Choroid plexus epithelial cell (primary cell): ENCODE data around the gene STEAP4.

Experiments used
- DNase-seq: peaks from one replicate; pipeline ENCODE4 v3.0.0-alpha.2; 2010; ENCODE audit warnings: low read depth
- H3K4me3 ChIP-seq: 2 replicates; pipeline ENCODE4 v1.5.1; 2011; ENCODE audit warnings: low read depth, mild to moderate bottlenecking, control low read depth, low read length, moderate library complexity
- TF ChIP-seq, protein P1 (sequence below): conservative IDR thresholded peaks from 2 replicates; pipeline ENCODE4 v1.5.1; 2011; ENCODE audit warnings: low read depth, mild to moderate bottlenecking, control low read depth, inconsistent platforms, low read length, moderate library complexity

Gene STEAP4

DNA sequence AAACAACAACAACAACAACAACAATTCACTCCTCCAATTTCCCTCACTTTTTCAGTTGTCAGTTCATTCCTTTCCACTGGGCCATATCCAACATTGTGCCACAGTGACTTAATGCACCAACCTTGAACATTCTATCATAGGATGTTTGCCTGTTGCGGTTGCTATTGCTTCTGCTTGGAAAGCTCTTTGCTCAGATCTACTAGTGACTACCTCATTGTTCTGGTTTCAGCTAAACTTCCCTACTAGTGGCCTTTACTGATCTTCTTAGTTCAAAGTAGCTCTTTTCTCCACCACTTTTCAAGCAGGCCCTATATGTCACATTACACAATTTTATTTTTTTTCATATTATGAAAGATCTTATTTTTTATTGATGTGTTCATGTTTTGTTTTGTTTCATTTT lies 9.8 kb upstream of the STEAP4 start:
- no peak for DNase-seq
- TF ChIP-seq, protein P1, sequence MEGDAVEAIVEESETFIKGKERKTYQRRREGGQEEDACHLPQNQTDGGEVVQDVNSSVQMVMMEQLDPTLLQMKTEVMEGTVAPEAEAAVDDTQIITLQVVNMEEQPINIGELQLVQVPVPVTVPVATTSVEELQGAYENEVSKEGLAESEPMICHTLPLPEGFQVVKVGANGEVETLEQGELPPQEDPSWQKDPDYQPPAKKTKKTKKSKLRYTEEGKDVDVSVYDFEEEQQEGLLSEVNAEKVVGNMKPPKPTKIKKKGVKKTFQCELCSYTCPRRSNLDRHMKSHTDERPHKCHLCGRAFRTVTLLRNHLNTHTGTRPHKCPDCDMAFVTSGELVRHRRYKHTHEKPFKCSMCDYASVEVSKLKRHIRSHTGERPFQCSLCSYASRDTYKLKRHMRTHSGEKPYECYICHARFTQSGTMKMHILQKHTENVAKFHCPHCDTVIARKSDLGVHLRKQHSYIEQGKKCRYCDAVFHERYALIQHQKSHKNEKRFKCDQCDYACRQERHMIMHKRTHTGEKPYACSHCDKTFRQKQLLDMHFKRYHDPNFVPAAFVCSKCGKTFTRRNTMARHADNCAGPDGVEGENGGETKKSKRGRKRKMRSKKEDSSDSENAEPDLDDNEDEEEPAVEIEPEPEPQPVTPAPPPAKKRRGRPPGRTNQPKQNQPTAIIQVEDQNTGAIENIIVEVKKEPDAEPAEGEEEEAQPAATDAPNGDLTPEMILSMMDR = no peak

DNA sequence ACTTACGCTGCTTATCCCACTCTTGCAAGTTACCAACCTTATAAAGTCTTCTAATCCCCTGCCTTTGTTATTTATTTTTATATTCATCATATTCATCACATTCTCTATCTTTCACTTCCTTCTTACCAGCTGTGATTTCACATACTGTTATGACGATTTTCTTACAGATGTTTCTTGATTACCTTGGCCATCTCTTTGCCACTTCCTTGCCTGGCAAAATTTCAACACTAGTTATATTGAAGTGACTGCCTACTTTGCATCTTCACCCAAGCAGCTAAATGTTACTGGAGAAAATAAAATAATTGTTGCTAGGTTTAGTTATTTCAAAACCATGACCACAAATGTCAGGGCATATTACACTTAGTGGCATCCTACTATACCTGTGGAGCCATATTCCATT lies 8.8 kb upstream of the STEAP4 start:
- H3K4me3 ChIP-seq = no peak overlapping the region
- TF ChIP-seq, protein P1 = no peak
- DNase-seq = no peak

More for the DNA sequence above, 9.8 kb upstream of the STEAP4 start:
- H3K4me3 ChIP-seq = no peak overlapping the region

DNA sequence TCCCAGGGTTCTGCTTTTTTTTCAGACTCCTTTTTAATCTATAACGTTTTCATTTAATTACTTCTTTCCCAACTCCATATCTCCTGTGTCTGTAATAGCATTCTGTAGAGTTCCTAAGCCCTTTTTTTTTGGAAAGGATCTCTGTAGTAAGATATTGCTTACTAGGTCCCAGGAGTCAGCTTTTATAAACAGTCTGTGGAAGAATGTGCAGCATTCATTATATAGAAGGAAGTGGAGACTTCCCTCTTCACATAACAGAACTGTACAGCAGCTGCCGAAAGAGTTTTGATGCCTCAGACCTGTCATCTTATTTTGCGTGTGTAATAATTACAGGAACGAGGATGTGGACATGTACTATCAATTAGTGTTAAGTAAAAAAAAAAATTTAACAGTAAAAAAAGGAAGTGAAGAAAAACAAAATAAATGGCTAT lies 7.4 kb upstream of the STEAP4 start:
- DNase-seq = peak; percentile 13
- H3K4me3 ChIP-seq = no peak overlapping the region
- TF ChIP-seq, protein P1 = no peak

DNA sequence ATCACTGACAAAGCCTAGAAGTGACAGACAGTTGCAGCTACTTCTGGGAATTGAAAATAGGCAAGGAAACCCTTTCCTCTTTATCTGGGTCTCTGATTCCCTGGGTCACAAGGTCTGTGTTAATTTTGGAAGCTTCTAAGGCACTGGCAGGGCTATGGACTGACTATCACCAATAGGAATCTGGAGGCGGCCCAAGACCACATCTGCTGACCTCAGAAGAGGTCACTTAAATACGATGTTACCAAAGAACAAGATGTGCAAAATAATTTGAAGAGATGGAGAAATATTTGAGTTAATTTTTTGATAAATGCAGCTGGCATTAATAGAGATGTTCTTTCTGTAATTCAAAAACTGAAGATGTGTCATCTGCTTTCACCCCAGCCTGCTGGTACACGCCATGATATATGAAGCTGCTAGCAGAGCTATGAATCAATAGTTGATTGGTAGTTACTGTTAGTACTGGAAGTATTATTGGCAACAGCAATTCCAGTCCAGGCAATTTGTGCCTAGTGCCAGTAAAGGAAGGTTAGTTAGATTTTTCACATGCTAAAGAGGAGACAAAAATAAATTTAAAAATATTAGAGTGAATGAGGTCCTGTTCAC lies 5.5 kb upstream of the STEAP4 start:
- DNase-seq = peak; percentile 66
- TF ChIP-seq, protein P1 = no peak
- no peak overlapping the region for H3K4me3 ChIP-seq

DNA sequence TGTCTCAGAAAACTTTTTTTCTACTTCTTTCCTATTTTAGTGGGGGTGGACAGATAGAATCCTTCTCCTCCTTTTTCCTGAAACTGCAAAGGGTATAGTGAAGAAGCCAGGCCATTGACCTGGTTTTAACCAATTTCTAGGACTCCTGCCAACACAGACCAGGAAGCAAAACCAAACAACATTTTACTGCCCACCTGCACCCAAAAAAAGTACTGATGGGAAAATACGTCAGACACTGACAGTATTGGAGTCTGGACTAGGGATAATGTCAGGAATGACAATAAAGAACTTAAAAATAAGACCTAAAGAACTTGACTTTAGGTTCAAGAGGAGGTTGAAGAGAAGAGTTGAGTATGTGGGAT lies 5.0 kb upstream of the STEAP4 start:
- H3K4me3 ChIP-seq = no peak overlapping the region
- DNase-seq = peak; percentile 23
- TF ChIP-seq, protein P1 = no peak

DNA sequence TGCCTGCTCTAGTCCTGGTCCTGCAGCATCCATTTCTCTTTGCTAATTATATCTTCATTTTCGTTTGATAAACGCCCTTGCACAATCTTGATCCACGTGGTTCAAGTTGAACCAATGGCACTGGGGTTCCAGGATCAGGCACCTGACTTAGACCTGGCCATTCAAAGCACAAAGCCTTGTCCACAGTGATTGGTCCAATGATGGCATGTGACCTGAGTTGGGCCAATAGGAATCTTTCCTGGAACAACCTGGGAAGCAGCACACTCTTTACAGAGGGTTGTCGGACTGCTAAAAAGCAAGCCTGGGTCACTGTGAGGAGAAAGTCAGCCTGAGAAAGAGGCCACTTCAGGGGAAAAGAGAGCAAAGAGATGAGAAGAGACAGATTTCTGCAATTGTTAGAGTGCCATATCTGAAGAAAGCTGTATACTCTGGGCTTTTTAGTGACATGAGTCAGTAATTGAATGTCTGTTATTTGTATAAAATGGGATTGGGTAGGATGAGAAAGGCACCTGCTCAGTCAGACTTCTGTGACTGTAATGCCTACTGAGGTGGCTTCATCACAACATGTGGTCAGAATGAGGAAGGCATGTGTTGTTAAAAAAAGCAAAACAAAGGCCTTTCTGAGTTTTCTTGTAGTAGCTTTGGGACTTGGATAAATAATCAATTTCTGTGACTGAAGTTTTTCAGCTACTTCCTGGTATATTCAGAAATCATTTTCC lies 4.4 kb upstream of the STEAP4 start:
- TF ChIP-seq, protein P1 = no peak
- H3K4me3 ChIP-seq = no peak overlapping the region
- no peak for DNase-seq

DNA sequence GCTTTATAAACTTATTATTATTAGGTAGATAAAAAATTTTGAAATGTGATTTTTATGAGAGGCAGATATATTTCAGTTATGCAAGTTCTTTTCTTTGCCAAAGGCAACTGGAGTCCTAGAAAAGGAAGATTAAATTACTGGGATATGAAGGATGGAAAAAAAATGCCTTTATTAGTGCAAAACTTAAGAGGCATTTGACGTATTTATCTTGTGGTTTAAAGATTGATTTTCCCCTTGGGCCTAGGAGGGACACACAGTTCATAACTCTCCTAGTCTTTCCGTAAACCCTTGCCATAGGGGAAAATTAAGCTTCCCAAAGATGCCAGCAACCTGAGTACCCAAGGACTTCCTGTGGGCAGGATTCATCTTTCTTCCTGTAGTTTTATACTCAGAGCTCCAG lies 3.1 kb upstream of the STEAP4 start:
- TF ChIP-seq, protein P1 = no peak
- no peak overlapping the region for H3K4me3 ChIP-seq
- no peak for DNase-seq
